Measurements from ENCODE around the gene CLASP1.
"Not testable (repeated sequence)": the region's sequence is repeated elsewhere in the genome, so short reads cannot be mapped to it uniquely, and the experiment has no call there.

The CLASP1 gene

DNA sequence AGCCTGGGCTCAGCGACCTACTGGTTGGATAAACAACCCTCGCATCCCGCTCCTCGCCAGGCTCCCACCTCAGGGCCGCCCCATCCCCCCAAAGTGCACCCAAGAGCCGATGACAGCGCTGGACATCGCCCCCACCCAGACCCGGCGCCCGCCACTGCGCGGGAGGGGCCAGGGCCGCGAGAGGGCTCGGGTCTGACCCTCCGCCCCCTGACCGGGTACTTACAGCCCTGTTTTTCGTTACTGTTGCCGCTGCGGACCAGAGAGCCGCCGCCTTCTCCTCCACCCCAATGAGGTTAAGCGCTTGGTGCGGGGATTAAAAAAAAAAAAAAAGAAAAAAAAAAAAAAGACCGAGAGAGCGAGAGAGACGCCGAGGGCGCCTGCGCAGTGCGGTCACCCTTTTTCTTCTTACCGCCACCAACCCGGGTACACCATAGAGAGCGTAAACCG, at the start of gene CLASP1:
Gene CLASP1 (minus strand): TSS at position 314 of the 447 bp plus-strand sequence. CDS start 43,567 bp downstream, outside the sequence.
- DNase-seq, result no peak

DNA sequence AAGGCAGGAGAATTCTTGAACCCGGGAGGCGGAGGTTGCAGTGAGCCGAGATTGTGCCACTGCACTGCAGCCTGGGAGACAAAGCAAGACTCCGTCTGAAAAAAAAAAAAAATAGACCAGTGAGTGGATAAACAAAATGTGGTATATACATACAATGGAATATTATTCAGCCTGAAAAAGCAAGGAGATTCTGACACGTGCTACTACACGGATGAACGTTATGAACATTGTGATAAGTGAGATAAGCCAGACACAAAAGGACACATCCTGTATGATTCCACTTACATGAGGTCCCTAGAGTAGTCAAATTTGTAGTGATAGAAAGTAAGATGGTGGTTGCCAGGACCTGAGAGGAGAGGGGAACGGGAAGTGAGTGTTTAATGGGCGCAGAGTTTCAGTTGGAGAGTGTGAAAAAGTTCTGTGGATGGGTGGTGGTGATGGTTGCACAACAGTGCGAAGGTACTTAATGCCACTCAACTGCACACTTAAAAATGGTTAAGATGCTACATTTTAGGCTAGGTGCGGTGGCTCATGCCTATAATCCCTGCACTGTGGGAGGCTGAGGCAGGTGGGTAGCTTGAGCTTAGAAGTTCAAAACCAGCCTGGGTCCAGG, 49.2 kb upstream of the CLASP1 start:
- no peak for DNase-seq

DNA sequence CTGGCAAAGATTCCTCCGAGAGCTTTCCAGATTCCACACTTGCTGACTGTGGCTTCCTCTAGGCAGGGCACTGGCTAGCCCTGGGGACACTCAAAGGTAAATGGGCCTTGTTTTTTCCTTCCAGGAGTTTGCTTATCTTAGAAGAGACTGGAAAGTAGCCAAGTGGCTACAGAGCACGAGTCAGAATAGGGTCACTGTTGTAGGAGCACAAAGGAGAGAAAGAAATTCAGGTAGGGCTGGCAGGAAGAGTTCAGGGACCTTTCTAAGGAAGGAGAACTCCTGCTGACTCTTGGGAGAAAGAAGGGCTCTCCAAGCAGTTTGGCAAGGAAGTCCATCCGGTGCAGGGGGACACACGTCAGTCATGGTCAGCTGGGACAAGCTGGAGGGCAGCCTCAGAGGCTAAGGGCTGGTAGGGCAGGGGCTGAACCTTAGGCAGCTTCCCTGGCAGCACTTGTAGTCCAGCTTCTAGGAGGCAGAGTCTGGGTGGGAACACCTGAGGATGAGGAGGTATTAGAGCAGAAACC, 47.9 kb upstream of the CLASP1 start:
- DNase-seq, result no peak

DNA sequence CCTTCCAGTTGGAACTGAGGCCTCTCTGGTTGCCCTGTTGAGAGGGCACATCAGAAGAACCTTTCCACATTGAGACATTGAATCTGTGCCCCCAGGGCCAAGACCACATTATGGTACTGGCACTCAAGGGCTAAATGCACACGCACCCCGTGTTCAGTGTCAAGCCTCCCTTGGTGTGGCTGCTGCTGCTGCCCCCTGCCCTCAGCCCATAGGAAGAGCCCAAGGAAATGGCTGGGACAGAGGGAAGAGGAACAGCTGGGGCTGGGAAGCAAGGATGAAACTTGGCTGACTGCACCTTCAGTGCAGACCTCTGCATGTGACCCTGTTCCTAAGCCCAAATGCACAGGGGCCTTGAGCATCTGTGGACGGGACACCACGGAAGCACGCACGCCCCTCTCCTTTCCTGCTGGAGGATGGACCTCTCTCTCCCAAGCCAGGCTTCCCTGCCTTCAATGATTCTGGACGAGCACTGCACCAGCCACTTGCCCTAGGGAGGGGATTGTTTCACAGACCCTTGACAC, 47.2 kb upstream of the CLASP1 start:
- no peak for DNase-seq

DNA sequence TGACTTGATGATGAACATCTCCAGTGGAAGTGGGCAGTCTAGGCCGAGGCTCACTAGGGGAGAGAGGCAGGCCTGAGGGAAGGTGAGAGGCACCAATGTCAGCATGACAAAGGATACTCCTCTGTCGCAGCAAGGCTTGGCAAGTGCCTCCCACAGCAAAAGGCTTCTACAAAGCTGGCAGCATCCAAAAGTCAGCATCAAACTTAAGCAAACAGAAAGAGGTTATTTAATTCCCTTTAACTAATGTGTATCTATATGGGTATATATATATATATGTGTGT, 45.8 kb upstream of the CLASP1 start:
- no peak for DNase-seq

- DNase-seq, result no peak
Measured at GRCh38 chr2:121694398-121695170, 45.3 kb upstream of the CLASP1 start.

DNA sequence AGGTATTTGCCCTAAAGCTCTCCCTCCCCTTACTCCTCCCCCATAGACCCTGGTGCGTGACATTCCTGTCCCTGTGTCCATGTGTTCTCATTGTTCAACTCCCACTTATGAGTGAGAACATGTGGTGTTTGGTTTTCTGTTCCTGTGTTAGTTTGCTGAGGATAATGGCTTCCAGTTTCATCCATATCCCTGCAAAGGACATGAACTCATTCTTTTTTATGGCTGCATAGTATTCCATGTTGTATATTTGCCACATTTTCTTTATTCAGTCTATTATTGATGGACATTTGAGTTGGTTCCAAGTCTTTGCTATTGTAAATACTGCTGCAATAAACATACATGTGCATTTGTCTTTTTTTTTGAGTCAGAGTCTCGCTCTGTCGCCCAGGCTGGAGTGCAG, 41.3 kb upstream of the CLASP1 start:
- DNase-seq, result not testable (repeated sequence)

GRCh38 chr2:121690095-121690494, 40.8 kb upstream of the CLASP1 start:
- DNase-seq, result no peak

- DNase-seq, result no peak
Measured at GRCh38 chr2:121689356-121689755, 40.1 kb upstream of the CLASP1 start.

- no peak for DNase-seq
Measured at GRCh38 chr2:121688820-121689219, 39.6 kb upstream of the CLASP1 start.

GRCh38 chr2:121686902-121687301, 37.6 kb upstream of the CLASP1 start:
- no peak for DNase-seq

GRCh38 chr2:121686218-121686617, 37.0 kb upstream of the CLASP1 start:
- no peak for DNase-seq

- DNase-seq, result no peak
Measured at GRCh38 chr2:121682396-121683298, 33.4 kb upstream of the CLASP1 start.

- DNase-seq, result no peak
Measured at GRCh38 chr2:121677855-121678254, 28.6 kb upstream of the CLASP1 start.

DNA sequence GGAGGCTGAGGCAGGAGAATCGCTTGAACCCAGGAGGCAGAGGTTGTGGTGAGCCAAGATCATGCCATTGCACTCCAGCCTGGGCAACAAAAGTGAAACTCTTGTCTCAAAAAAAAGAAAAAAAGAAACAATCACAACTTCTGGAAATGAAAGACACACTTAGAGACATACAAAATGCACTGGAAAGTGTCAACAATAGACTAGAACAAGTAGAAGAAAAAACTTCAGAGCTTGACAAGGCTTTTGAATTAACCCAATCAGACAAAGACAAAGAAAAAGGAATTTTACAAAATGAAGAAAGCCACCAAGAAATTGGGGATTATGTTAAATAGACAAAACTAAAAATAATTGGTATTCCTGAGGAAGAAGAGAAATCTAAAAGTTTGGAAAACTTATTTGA, 22.4 kb upstream of the CLASP1 start:
- not testable (repeated sequence) for DNase-seq

- DNase-seq, result no peak
Measured at GRCh38 chr2:121670181-121670580, 20.9 kb upstream of the CLASP1 start.

DNA sequence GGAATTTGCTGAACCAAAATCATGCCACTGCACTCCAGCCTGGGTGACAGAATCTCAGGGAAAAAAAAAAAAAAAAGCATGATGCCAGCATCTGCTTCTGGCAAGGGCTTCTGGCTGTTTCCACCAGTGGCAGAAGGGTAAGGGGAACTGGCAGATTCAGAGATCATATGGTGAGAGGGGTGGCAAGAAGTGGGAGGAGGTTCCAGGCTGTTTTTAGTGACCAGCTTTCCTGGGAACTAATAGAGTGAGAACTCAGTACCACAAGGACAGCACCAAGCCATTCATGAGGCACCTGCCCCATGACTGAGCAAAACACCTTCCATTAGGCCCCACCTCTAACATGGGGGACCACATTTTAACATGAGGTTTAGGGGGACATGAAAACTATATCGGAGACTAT, 18.4 kb upstream of the CLASP1 start:
- no peak for DNase-seq

DNA sequence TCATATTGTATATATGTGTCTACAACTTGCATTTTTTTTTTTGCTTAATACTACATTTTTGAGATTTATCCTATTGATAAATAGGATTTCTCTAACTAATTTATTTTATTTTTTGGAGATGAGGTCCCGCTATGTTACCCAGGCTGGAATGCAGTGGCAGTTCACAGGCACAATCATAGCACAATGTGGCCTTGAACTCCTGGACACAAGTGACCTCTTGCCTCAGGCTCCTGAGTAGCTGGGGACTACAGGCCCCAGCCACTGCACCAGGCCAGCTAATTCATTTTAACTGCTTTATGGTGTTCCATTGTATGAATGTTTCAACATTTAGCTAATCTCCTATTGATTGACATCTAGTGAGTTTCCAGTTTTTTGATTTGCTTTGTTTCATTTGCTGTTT, 16.8 kb upstream of the CLASP1 start:
- DNase-seq, result no peak

GRCh38 chr2:121665504-121665903, 16.2 kb upstream of the CLASP1 start:
- DNase-seq, result no peak

DNA sequence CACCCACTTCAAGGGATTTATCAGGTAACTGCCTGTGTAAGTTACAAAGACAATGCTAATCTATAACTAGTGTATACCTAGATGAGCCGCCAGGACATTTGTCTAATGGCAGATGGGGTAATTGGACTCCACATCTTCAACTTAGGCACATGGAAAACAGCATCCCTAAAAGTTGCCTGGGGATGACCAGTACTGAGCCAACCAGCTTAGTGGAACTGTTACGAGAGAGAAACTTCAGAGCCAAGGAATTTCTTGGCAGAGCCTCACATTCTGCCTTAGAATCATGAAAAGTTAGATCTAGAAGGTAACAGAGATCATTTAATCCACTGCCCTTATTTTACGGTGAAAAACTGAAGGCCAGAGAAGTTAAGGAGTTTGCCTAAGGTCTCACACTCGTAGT, 15.5 kb upstream of the CLASP1 start:
- no peak for DNase-seq

DNA sequence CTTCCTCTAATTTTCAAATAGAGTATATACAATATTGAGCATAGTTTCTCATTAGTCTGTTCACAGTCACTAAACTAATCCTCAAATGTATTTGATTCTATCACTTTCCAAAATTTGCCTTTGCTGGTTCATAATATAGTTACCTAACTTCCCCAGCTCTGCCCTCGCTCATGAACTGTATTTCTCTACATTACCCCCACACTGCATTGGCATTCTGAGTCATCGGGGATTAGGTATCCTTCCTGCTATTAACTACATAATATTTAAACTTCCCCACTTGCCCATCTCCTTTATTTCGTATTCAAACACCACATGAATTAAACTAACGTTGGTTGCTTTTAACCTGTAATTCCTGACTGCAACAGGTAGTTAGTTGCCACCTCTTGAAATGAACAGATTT, 14.8 kb upstream of the CLASP1 start:
- no peak for DNase-seq

DNA sequence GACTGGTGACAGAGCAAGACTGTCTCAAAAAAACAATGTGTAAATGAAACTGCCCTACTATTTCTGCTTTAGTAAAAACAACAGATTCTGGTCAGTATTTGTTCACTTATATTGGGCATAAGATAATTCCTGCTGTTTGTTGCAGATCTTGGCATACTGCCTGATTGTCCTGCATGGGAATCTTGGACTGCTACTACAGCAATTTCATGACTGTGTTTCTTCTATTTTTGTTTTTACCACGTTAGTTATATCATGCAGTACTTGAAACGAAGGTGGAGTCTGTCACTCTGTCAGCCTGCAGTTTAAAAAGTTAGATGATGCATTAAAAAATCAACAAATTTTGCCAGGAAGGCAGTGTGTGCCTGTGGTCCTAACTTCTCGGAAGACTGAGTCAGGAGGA, 14.2 kb upstream of the CLASP1 start:
- no peak for DNase-seq

- DNase-seq, result no peak
Measured at GRCh38 chr2:121662656-121663055, 13.4 kb upstream of the CLASP1 start.
